Esophagus muscularis mucosa (tissue), 4 donors: ENCODE data around the gene MRPL9.

Source experiments
- CTCF ChIP-seq, 3 experiments: fragments of 200-600 bp in 2 of 3; fragments of 450-650 bp in 1 of 3; sonication (generic) in 2 of 3; IDR thresholded peaks; one replicate each; pipeline ENCODE4 v1.5.1; 2017 to 2019; ENCODE audit warnings: antibody characterized with exemption in 3 of 3, mild to moderate bottlenecking in 2 of 3, moderate library complexity in 1 of 3
- EP300 ChIP-seq: sonication (generic); formaldehyde crosslinking; IDR thresholded peaks from one replicate; pipeline ENCODE4 v1.6.1; 2017; ENCODE audit warnings: antibody characterized with exemption
- POLR2AphosphoS5 ChIP-seq, 2 donors: sonication (generic); formaldehyde crosslinking; IDR thresholded peaks; one replicate each; pipeline ENCODE4 v1.6.1; 2017; ENCODE audit warnings: antibody characterized with exemption in 2 of 2

- no peak for TF ChIP-seq CTCF (IDR thresholded peaks at IDR 0.05)
- TF ChIP-seq POLR2AphosphoS5 (IDR thresholded peaks at IDR 0.05), result no peak
- TF ChIP-seq EP300, result no peak
These were observed 40.6 kb upstream of the MRPL9 start for GRCh38 chr1:151803915-151804314.
